GM12891 (cell line): Measurements from ENCODE around the gene AGFG1.

Source experiments
- PAX5 ChIP-seq: IDR thresholded peaks from 2 replicates; pipeline ENCODE4 v1.6.1; 2011; ENCODE audit warnings: low read length, moderate library complexity, mild to moderate bottlenecking; ENCODE audit not compliant: insufficient read depth, severe bottlenecking
- TAF1 ChIP-seq: IDR thresholded peaks from 2 replicates; pipeline ENCODE4 v1.6.1; 2011; ENCODE audit warnings: low read depth, low read length, control low read depth

GRCh38 chr2:227511955-227512354, 40.0 kb downstream of the AGFG1 start:
- no peak for TF ChIP-seq PAX5
- TF ChIP-seq TAF1, result no peak
